Vagina (tissue), 2 donors: ENCODE data around the gene AMZ2.

Source experiments
- POLR2A ChIP-seq, 2 donors: fragments of 450-650 bp; IDR thresholded peaks; one replicate each; pipeline ENCODE4 v1.6.1; 2017; ENCODE audit warnings: antibody characterized with exemption in 2 of 2, mild to moderate bottlenecking in 2 of 2, moderate library complexity in 2 of 2
- POLR2AphosphoS5 ChIP-seq, 2 donors: sonication (generic); formaldehyde crosslinking; IDR thresholded peaks; one replicate each; pipeline ENCODE4 v1.9.0; 2017; ENCODE audit warnings: antibody characterized with exemption in 2 of 2, mild to moderate bottlenecking in 2 of 2, low read depth in 1 of 2; ENCODE audit not compliant: insufficient read depth in 1 of 2
- TF ChIP-seq, protein P1 (sequence below), 3 experiments: fragments of 450-650 bp in 2 of 3; fragments of 200-600 bp in 1 of 3; sonication (generic) in 1 of 3; IDR thresholded peaks; one replicate each; pipeline ENCODE4 v1.5.1; 2017 to 2019; ENCODE audit warnings: antibody characterized with exemption in 3 of 3, mild to moderate bottlenecking in 2 of 3, moderate library complexity in 2 of 3

DNA sequence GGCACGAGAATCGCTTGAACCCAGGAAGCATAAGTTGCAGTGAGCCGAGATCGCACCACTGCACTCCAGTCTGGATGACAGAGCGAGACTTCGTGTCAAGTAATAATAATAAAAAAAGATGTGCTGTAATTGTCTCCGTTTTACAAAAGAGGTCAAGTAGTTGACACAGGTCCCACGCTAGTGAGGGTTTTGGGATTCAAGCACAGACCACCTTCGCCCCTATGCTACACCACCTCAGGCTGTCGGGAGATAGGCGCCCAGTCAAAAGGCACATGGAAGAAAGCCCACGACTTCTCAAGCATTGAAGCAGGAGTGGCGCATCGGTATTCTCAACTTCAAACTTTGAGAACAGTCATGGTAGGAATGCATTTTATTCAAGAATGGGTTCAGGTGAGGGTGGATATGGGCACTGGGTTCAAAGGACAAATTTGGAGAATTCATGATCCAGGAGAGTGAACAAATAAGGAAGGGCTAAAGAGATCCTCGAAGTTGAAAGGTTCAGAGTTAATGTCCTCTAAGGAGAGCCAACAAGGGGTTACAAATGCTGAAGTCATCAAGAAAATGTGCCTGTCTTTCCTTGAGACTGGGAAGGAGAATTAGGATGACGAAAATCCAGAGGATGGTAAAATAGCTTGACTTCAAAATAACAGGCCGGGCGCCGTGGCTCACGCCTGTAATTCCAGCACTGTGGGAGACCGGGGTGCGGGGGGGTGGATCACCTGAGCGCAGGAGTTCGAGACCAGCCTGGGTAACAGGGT lies 1.4 kb upstream of the AMZ2 start:
- TF ChIP-seq, protein P1, sequence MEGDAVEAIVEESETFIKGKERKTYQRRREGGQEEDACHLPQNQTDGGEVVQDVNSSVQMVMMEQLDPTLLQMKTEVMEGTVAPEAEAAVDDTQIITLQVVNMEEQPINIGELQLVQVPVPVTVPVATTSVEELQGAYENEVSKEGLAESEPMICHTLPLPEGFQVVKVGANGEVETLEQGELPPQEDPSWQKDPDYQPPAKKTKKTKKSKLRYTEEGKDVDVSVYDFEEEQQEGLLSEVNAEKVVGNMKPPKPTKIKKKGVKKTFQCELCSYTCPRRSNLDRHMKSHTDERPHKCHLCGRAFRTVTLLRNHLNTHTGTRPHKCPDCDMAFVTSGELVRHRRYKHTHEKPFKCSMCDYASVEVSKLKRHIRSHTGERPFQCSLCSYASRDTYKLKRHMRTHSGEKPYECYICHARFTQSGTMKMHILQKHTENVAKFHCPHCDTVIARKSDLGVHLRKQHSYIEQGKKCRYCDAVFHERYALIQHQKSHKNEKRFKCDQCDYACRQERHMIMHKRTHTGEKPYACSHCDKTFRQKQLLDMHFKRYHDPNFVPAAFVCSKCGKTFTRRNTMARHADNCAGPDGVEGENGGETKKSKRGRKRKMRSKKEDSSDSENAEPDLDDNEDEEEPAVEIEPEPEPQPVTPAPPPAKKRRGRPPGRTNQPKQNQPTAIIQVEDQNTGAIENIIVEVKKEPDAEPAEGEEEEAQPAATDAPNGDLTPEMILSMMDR (IDR thresholded peaks at IDR 0.05), result no peak
- TF ChIP-seq POLR2AphosphoS5 (IDR thresholded peaks at IDR 0.05; ENCODE audit: insufficient read depth in 1 of 2, low read depth in 1 of 2) (no peak), POLR2A (IDR thresholded peaks at IDR 0.05) (no peak)
